ENCODE measurements around the gene SUSD1. TPM values are rescaled to one million over a fixed set of nuclear protein-coding genes. Genes with fewer than 3 reads are reported as not detected.

SUSD1 gene
- total RNA-seq, 2 donors from 2014 or later: 7.8 to 7.9 TPM

DNA sequence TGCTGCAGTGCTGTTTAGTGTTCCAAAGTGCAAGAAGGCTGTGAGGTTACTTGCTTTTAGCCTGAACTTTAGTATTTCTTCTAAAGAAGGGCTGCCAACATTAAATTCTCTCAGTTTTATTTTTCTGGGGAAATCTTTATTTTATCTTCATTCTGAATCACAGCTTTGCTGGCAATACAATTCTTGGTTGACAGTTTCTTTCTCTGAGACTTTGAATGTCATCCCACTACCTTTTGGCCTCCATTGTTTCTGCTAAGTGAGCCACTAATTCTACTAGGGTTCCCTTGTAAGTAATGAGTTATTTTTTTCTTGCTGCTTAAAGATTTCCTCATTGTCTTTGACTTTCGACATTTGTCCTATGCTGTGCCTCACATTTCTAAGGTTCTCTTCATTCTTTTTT, 32.4 kb upstream of the SUSD1 start:
- Histone ChIP-seq H3K36me3 (replicated peaks in 1 of 2; ENCODE audit: insufficient read depth in 1 of 2, low read depth in 2 of 2) (no peaks in the 10 kb centered on the region), H3K27me3 (no peaks in the 10 kb centered on the region), H3K27ac (no peak overlapping the region), H3K9me3 (peaks cover 0 to 3% (median 0%) of the 10 kb centered on the region in 3 donors), H3K4me1 (no peaks in the 10 kb centered on the region), H3K4me3 (no peak overlapping the region)
- ATAC-seq (no peak), DNase-seq (no peak)
- intact Hi-C loops (cut with DNase I): no loop called here
- TF ChIP-seq POLR2A (IDR thresholded peaks at IDR 0.05): no peak
- TF ChIP-seq CTCF (IDR thresholded peaks at IDR 0.05): no peak
- 98 to 100% methylated on average over 1 of the region's 1 CpG for WGBS, 2 donors

DNA sequence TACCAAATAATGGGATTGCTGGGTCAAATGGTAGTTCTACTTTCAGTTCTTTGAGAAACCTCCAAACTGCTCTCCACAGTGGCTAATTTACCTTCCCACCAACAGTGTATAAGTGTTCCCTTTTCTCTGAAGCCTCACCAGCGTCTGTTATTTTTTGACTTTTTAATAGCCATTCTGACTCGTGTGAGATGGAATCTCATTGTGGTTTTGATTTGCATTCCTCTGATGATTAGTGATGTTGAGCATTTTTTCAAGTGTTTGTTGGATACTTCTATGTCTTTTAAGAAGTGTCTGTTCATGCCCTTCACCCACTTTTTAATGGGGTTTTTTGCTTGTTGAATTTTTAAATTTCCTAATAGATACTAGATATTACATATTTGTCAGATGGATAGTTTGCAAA, 28.4 kb upstream of the SUSD1 start:
- 83 to 100% methylated on average over 2 of the region's 2 CpGs for WGBS, 2 donors
- DNase-seq (no peak), ATAC-seq (no peak)
- no peaks in the 10 kb centered on the region for H3K4me1 ChIP-seq
- no peaks in the 10 kb centered on the region for H3K27me3 ChIP-seq
- intact Hi-C loops (cut with DNase I): no loop called here
- H3K4me3 ChIP-seq: no peak overlapping the region
- H3K27ac ChIP-seq: no peak overlapping the region
- H3K9me3 ChIP-seq: peaks cover 0 to 3% (median 0%) of the 10 kb centered on the region in 3 donors
- no peak for TF ChIP-seq CTCF (IDR thresholded peaks at IDR 0.05)
- H3K36me3 ChIP-seq (replicated peaks in 1 of 2; ENCODE audit: insufficient read depth in 1 of 2, low read depth in 2 of 2): no peaks in the 10 kb centered on the region

- Histone ChIP-seq H3K9me3 (no peaks in the 10 kb centered on the region), H3K4me1 (no peaks in the 10 kb centered on the region), H3K36me3 (replicated peaks in 1 of 2; ENCODE audit: insufficient read depth in 1 of 2, low read depth in 2 of 2) (no peaks in the 10 kb centered on the region), H3K27ac (no peak overlapping the region), H3K27me3 (no peaks in the 10 kb centered on the region), H3K4me3 (no peak overlapping the region)
- 91% methylated on average over 5 of the region's 5 CpGs for WGBS, 2 donors
- TF ChIP-seq POLR2A (IDR thresholded peaks at IDR 0.05) (no peak), CTCF (IDR thresholded peaks at IDR 0.05) (no peak)
- no peak for ATAC-seq
- DNase-seq: no peak
- intact Hi-C loops (cut with DNase I): no loop called here
Observed at GRCh38 chr9:112200711-112201110, 25.6 kb upstream of the SUSD1 start.

- intact Hi-C loops (cut with DNase I): no loop called here
- TF ChIP-seq POLR2A (IDR thresholded peaks at IDR 0.05) (no peak), CTCF (IDR thresholded peaks at IDR 0.05) (no peak)
- Histone ChIP-seq H3K9me3 (no peaks in the 10 kb centered on the region), H3K4me3 (no peak overlapping the region), H3K4me1 (no peaks in the 10 kb centered on the region), H3K27me3 (no peaks in the 10 kb centered on the region), H3K36me3 (replicated peaks in 1 of 2; ENCODE audit: insufficient read depth in 1 of 2, low read depth in 2 of 2) (no peaks in the 10 kb centered on the region), H3K27ac (no peak overlapping the region)
- ATAC-seq (no peak), DNase-seq (no peak)
- WGBS, 2 donors: 51 to 75% methylated on average over 4 of the region's 4 CpGs
Observed at GRCh38 chr9:112198646-112199045, 23.5 kb upstream of the SUSD1 start.

GRCh38 chr9:112194969-112195431, 19.9 kb upstream of the SUSD1 start:
- DNase-seq (no peak), ATAC-seq (no peak)
- H3K4me1 ChIP-seq: no peaks in the 10 kb centered on the region
- no peaks in the 10 kb centered on the region for H3K27me3 ChIP-seq
- no peaks in the 10 kb centered on the region for H3K9me3 ChIP-seq
- intact Hi-C loops (cut with DNase I): no loop called here
- TF ChIP-seq POLR2A (IDR thresholded peaks at IDR 0.05) (no peak), CTCF (IDR thresholded peaks at IDR 0.05) (no peak)
- H3K36me3 ChIP-seq (replicated peaks in 1 of 2; ENCODE audit: insufficient read depth in 1 of 2, low read depth in 2 of 2): no peaks in the 10 kb centered on the region
- H3K4me3 ChIP-seq: no peak overlapping the region
- WGBS, 2 donors: 75 to 87% methylated on average over 4 of the region's 4 CpGs
- H3K27ac ChIP-seq: no peak overlapping the region

Data from body of pancreas (tissue), 4 donors.